Measurements from ENCODE around the gene PLEKHA4.
A peak's percentile ranks its signal among the peaks of the same experiment; 100 is the strongest.
"Not testable (repeated sequence)": the region's sequence is repeated elsewhere in the genome, so short reads cannot be mapped to it uniquely, and the experiment has no call there.

Gene PLEKHA4

GRCh38 chr19:48883726-48884125 is 15.3 kb upstream of the PLEKHA4 start:
- DNase-seq: no peak

DNA sequence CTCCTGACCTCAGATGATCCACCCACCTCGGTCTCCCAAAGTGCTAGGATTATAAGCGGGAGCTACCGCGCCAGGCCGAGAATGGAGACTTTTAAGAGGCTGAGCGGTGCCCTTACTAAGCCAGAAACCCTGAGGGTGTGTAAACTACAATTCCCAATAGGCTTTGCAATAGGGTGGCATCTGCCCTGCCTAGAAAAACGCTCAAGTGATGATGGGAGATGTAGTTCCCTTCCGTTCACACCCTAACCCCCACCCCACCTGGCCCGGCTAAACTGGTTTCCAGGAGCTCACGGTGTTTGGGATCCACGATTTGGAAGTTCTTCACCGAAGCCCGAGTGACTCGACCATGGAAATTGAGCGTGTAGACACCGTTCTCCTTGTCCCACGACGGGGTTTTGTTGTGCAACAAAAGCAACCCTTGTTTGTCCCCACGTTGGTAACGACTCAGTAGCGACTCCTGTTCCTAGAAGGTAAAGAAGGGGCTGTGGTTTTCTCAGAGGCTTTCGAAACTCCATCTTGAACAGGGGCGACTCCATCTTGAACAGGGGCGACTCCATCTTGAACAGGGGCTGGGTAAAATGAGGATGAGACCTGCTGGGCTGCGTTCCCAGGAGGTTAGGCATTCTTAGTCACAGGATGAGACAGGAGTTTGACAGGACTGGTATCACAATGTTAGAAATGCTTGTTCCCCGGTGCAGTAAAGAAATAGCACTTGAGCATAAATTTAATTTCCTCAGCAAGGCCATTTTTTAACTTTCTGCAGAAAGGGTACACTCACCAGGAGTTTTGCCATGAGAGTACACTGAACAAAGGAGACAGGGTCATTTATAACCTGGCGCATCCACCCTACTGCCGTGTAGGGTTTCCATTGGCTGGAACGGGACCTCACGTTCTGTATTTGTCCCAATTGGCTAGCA is 13.6 kb upstream of the PLEKHA4 start:
- peak; percentile 67 for DNase-seq

GRCh38 chr19:48879696-48880095 is 11.3 kb upstream of the PLEKHA4 start:
- DNase-seq: not testable (repeated sequence)

DNA sequence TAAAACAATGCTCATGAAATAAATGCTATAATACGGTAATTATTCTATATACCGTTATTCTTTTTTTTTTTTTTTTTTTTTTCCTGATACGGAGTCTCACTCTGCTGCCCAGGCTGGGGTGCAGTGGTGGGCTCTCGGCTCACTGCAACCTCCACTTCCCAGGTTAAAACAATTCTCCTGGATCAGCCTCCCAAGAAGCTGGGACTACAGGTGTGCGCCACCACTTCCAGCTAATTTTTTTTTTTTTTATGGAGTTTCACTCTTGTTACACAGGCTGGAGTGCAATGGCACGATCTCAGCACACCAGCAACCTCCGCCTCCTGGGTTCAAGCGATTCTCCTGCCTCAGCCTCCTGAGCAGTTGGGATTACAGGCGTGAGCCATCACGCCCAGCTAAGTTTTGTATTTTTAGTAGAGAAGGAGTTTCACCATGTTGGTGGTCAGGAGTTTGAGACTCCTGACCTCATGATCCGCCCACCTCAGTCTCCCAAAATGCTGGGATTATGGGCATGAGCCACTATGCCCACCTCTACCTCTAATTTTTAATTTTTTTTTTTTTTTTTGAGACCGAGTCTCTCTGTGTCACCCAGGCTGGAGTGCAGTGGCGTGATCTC is 10.7 kb upstream of the PLEKHA4 start:
- DNase-seq: no peak

- DNase-seq: peak; percentile 99
Measured at GRCh38 chr19:48878196-48879024, 10.0 kb upstream of the PLEKHA4 start.

DNA sequence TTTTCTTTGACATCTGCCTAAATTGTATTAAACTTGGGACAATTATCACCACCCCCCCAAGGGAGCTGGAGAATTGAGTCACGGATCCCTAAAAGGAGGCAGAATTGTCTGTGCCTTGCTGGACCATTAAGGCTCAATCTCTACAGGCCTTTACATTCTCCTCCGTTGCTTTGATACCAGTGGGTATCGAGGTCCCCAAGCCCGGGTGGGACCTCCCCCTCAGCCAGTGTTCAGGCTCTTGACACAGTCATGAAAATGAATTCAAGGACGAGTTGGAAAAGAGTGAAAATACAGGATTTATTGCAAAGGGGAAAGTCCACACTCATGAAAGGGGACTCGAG is 9.4 kb upstream of the PLEKHA4 start:
- no peak for DNase-seq

GRCh38 chr19:48876043-48876981 is 7.9 kb upstream of the PLEKHA4 start:
- peak; percentile 90 for DNase-seq

- DNase-seq: peak; percentile 33
Measured at GRCh38 chr19:48874303-48875135, 6.1 kb upstream of the PLEKHA4 start.

DNA sequence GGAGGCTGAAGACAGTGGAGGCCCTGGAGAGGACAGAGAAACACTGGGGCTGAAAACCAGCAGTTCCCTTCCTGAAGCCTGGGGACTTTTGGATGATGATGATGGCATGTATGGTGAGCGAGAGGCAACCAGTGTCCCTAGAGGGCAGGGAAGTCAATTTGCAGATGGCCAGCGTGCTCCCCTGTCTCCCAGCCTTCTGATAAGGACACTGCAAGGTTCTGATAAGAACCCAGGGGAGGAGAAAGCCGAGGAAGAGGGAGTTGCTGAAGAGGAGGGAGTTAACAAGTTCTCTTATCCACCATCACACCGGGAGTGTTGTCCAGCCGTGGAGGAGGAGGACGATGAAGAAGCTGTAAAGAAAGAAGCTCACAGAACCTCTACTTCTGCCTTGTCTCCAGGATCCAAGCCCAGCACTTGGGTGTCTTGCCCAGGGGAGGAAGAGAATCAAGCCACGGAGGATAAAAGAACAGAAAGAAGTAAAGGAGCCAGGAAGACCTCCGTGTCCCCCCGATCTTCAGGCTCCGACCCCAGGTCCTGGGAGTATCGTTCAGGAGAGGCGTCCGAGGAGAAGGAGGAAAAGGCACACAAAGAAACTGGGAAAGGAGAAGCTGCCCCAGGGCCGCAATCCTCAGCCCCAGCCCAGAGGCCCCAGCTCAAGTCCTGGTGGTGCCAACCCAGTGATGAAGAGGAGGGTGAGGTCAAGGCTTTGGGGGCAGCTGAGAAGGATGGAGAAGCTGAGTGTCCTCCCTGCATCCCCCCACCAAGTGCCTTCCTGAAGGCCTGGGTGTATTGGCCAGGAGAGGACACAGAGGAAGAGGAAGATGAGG is 5.3 kb upstream of the PLEKHA4 start:
- peak; percentile 96 for DNase-seq

- peak; percentile 97 for DNase-seq
Measured at GRCh38 chr19:48872884-48873475, 4.6 kb upstream of the PLEKHA4 start.

DNA sequence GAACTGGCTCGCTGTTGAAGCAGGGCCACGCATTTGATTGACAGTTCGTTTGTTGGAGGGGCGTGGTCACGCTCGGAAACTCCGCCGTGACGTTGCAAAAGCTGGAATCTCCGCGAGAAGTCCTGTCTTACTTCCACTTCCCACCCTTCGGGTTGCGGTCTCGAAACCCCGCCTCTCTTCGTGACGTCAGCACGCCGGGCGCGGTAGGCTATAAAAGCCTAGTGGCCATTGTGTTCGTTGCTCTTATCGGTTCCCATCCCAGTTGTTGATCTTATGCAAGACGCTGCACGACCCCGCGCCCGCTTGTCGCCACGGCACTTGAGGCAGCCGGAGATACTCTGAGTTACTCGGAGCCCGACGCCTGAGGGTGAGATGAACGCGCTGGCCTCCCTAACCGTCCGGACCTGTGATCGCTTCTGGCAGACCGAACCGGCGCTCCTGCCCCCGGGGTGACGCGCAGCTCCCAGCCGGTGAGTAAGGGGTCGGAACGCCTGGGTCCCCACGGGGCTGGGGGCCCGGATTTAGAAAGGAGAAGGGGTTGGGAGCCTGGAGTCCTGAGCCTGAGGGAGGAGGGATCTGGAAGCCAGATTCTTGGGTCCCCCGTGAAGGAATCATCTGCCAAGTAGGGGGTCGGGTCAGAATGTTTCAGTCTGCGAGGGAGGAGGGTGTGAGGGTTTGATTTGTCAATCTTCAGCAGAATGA is 3.9 kb upstream of the PLEKHA4 start, which contains the start of gene PPP1R15A:
TSS of gene PPP1R15A (plus strand) at position 240 of the 702 bp plus-strand sequence. CDS start 813 bp downstream, outside the sequence.
- peak; percentile 98 for DNase-seq

DNA sequence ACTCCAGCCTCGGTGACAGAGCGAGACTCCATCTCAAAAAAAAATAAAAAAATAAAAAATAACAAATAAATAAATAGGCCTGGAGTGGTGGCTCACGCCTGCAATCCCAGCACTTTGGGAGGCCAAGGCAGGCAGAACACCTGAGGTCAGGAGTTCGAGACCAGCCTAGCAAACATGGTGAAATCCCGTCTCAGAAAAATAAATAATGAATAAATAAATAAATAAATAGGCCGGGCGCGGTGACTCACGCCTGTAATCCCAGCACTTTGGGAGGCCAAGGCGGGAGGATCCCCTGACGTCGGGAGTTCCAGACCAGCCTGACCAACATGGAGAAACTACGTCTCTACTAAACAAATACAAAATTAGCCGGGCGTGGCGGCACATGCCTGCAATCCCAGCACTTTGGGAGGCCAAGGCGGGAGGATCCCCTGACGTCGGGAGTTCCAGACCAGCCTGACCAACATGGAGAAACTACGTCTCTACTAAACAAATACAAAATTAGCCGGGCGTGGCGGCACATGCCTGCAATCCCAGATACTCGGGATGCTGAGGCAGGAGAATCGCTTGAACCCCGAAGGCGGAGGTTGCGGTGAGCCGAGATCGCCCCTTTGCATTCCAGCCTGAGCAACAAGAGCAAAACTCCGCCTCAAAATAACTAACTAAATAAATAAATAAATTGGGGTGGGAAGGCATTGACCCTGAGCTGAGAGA is 3.2 kb upstream of the PLEKHA4 start:
- DNase-seq: not testable (repeated sequence)

GRCh38 chr19:48870048-48870447 is 1.6 kb upstream of the PLEKHA4 start:
- DNase-seq: no peak

DNA sequence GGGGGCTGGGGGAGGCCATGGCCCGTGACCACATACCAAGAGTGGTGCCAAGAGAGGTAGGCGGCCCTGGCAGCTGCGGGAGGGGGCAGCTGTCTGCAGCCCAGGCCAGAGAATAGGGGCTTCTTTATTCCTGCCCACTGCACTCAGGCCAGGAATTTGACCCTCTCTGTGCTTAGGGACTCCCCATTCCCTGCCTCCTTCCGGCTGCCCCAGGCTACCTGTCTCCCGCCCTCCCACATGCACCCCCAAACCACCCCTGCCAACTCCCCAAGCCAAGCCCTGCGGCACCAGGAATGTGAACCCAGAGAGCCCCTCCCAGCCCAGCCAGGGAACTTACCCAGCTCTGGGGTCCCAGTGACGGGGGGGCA is 687 bp downstream of the PLEKHA4 start:
- no peak for DNase-seq

GRCh38 chr19:48867123-48867745 is 1.2 kb downstream of the PLEKHA4 start:
- peak; percentile 74 for DNase-seq

DNA sequence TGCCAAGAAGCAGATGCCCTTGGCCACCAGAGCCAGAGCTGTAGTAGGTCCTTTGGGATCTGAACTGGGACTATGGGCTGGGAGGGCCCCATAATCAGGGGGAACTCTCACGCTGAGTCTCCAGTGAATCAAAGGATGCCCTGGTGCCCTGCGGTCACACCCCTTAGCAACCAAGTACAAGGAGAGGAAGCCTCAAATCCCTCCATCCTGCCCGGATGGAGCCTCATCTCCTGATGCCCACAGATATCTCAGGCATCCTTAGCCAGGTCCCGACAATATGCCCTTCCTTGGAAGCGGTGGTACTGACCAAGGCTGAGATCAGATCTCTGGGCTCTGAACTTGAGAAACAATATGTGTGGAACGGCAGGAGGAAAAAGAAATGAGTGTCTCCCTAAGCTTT is 1.7 kb downstream of the PLEKHA4 start:
- DNase-seq: no peak

GRCh38 chr19:48862827-48863226 is 5.6 kb downstream of the PLEKHA4 start:
- DNase-seq: no peak

GRCh38 chr19:48861313-48861712 is 7.1 kb downstream of the PLEKHA4 start:
- DNase-seq: no peak

Measured in hematopoietic multipotent progenitor cell treated with erythropoietin and hydrocortisone succinate and interleukin-3 and kit ligand, for 4 days (in vitro differentiated cells).